DMS153 (cell line): Measurements from ENCODE around the gene ACTR3.
A peak's percentile ranks its signal among the peaks of the same experiment; 100 is the strongest.
"Not testable (repeated sequence)": the region's sequence is repeated elsewhere in the genome, so short reads cannot be mapped to it uniquely, and the experiment has no call there.

Source experiments
- DNase-seq: peaks from one replicate; lab custom pipeline; 2025; lab: John Stamatoyannopoulos, UW

The ACTR3 gene

GRCh38 chr2:113889471-113890252, at the start of gene ACTR3:
TSS of gene ACTR3 (plus strand) at chr2:113890089. CDS start at chr2:113890280, 191 bp downstream.
- peak; percentile 98 for DNase-seq

DNA sequence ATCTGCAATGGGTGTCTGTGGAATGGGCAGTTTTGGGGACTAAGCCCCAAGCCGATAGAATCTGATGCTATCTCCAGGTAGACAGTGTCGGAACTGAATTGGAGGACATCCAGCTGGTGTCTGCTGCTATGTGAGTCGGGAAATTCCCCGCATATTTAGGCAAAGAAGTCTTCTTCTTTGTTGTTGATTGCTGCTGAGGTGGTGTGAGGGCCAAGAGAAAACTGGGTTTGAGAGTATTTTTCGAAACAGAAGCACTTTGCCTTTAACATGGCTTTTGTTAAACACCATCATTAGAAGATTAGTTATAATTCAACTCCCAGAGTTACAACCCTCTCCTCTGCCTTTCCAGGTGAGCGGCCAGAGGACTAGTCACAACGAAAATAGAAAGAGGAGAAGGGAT, 49.4 kb upstream of the ACTR3 start:
- DNase-seq: no peak

DNA sequence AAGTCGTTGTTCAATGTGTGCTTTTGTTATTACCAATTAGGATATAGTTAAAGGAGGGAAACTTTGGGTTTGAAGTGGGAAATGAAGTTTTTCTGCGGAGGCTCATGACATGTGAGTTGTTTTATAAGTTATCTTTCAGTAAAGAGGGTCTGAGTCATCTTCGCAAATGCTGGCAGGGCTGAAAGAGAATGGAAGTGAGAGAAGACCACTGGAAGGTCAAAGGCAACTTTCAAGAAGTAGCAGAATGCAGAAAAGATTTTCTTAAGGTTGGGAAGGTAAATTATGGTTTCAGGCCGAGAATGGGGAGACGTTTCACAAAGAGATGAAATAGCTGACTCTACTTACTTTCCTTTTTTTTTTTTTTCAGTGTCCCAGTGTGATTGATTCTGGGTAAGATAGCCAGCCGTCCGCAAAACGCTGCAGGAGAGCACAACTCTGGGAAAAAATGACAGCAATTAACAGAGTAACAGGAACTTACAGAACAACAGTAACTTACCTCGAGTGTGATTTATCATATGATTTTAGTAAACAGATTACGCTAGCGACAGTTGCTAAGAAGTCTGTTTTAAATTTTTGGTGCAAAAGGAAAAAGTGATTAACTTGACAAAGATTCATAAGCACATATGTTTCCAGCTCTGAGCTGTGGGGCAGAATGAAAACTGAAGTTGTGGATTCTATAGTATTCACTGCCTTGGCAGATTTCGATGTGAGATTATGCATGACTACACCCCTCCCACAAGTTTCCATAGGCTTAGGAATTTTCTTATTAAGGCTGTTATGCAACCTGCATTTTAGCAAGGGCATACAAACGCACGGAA, 46.8 kb upstream of the ACTR3 start:
- DNase-seq: no peak

DNA sequence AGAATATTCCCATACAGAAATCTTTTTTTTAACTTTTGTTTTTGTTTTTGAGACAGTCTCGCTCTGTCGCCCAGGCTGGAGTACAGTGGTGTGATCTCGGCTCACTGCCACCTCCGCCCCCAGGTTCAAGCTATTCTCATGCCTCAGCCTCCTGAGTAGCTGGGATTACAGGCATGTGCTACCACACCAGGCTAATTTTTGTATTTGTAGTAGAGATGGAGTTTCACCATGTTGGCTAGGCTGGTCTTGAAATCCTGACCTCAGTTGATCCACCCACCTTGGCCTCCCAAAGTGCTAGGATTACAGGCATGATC, 46.2 kb upstream of the ACTR3 start:
- not testable (repeated sequence) for DNase-seq

DNA sequence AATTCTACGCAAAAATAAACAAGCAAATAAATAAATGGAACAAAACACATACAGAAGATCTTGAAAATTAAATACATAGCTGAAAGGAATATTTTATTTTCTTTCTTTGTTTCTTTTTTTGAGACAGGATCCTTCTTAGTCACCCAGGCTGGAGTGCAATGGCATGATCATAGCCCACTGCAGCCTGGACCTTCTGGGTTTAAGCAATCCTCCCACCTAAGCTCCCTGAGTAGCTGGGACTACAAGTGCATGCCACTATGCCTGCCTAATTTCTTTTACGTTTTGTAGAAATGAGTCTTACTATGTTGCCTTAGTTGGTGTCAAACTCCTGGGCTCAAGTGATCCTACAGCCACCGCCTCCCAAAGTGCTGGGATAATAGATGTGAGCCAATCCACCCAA, 44.6 kb upstream of the ACTR3 start:
- DNase-seq: no peak

DNA sequence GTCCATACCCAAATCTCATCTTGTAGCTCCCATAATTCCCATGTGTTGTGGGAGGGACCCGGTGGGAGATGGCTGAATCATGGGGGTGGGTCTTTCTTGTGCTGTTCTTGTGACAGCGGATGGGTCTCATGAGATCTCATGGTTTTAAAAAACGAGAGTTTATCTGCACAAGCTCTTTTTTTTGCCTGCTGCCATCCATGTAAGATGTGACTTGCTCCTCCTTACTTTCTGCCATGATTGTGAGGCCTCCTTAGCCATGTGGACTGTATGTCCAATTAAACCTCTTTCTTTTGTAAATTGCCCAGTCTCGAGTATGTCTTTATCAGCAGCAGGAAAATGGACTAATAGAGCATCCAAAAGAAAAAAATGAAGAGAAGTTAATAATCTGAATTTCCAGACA, 44.1 kb upstream of the ACTR3 start:
- not testable (repeated sequence) for DNase-seq

DNA sequence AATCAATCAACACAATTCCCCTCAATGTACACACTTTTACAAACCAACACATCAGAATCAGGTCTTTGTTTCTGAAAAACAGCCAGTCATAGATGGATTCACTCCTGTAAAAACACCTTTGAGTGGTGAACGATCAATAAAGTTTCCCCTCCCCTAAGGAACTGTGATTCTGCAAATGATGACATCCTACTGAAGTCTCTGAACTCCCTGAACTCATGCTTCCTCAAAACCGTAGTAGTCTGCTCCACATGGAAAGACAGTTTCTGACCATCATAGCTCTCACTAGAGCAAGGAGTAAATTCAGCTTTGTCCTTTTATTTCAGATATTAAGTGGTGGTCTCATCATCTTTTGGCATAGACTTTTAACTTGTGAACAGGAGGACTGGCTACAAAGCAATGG, 43.5 kb upstream of the ACTR3 start:
- DNase-seq: no peak

GRCh38 chr2:113847144-113847543, 42.7 kb upstream of the ACTR3 start:
- no peak for DNase-seq

- no peak for DNase-seq
Measured at GRCh38 chr2:113848758-113849415, 41.0 kb upstream of the ACTR3 start.

DNA sequence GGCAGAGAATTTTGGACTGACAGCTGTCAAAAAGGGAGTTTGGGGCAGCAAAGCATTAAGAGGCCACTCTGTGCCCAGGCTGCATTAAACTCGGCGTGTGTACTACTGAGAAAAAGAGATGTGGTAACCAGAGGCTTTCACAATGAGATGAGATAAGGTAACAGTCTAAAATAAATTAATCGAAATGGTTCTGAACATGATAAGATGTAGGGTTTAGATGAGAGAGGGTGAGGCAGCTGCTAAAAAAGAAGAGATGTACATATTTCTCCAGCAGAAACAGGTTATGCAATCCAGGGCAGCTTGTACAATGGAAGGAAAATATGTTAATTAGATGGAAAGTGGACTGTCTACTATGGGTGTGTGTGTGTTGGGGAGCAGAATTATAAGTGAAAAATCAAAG, 39.2 kb upstream of the ACTR3 start:
- DNase-seq: no peak

- DNase-seq: no peak
Measured at GRCh38 chr2:113851640-113852039, 38.2 kb upstream of the ACTR3 start.

GRCh38 chr2:113854208-113854607, 35.7 kb upstream of the ACTR3 start:
- DNase-seq: no peak

GRCh38 chr2:113854970-113855740, 34.7 kb upstream of the ACTR3 start:
- DNase-seq: no peak

- no peak for DNase-seq
Measured at GRCh38 chr2:113857464-113857863, 32.4 kb upstream of the ACTR3 start.

GRCh38 chr2:113858764-113859163, 31.1 kb upstream of the ACTR3 start:
- DNase-seq: no peak

DNA sequence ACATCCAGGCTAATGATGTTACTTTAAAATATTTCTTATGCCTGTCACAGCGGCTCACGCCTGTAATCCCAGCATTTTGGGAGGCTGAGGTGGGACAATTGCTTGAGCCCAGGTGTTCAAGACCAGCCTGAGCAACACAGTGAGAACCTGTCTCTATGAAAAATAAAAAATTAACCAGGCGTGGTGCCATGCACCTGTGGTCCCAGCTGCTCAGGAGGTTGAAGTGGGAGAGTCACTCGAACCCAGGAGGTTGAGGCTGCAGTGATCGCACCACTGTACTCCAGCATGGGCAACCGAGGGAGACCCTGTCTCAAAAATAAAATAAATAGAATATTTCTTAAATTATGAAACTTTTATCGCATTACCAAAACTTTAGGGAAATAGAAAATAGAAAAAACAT, 28.1 kb upstream of the ACTR3 start:
- no peak for DNase-seq

GRCh38 chr2:113863144-113863543, 26.7 kb upstream of the ACTR3 start:
- no peak for DNase-seq

GRCh38 chr2:113867571-113867970, 22.3 kb upstream of the ACTR3 start:
- no peak for DNase-seq

DNA sequence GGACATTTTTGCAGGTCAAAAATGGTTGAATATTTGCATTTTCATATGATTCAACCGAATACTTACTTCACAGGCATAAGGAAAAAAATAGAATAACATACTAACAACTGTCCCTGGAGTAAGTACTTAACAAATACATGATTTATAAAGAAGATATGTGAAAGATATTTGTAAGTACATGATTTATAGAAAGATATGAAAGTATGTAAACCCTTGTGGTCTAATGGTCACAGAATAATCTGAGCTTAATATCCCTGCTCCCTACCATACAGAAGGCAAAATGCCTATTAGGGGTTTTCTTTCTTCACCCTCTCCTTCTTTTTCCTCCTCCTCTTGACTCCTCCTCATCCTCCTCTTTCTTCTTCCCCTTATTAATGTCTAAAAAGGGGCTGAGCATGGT, 20.6 kb upstream of the ACTR3 start:
- DNase-seq: no peak

- DNase-seq: no peak
Measured at GRCh38 chr2:113872201-113872600, 17.7 kb upstream of the ACTR3 start.

DNA sequence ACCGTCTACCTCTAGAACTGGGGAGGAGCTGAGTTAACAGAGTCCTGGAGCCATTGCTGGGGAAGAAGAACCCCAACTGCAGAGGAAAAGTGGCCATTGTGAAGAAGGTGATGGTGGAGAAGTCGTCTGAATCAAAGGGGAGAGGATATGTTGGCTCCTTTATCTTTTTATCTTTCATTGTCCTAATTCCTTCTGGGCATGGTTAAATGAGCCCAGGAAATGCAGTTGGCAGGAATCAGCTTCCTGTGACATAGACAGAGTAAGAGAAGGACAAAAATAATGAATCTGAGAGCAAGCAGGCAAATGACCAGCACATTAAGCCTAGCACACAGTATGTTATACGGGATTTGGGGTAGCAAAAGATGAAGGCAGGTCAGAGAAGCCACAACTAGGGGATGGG, 16.0 kb upstream of the ACTR3 start:
- no peak for DNase-seq

GRCh38 chr2:113875135-113875534, 14.8 kb upstream of the ACTR3 start:
- no peak for DNase-seq
